Kidney (tissue), 14 donors: ENCODE results near the gene UBE4B. TPM values are rescaled to one million over a fixed set of nuclear protein-coding genes. Genes with fewer than 3 reads are reported as not detected.
A peak's percentile ranks its signal among the peaks of the same experiment; 100 is the strongest.

Source experiments
- DNase-seq, 5 donors: peaks; one replicate each; pipeline ENCODE4 v3.0.0-alpha.2; 2013 to 2020
- FAIRE-seq: peaks from 2 replicates; lab custom pipeline; 2012; peaks lifted over from hg19 to GRCh38; lab: Jason Lieb, UNC
- H3K27ac ChIP-seq, 2 donors: one replicate each; pipeline ENCODE4 v1.7.0; 2013; ENCODE audit warnings: low read depth in 2 of 2, low read length in 2 of 2, inconsistent platforms in 1 of 2
- H3K27me3 ChIP-seq: one replicate; pipeline ENCODE4 v1.7.1; 2013; ENCODE audit warnings: low read length, inconsistent platforms; ENCODE audit not compliant: control insufficient read depth, insufficient read depth
- H3K36me3 ChIP-seq, 3 donors: one replicate each; pipeline versions ENCODE4 v1.7.0 to v1.7.1; 2013; ENCODE audit warnings: low read length in 3 of 3, control low read depth in 1 of 3, inconsistent platforms in 1 of 3; ENCODE audit not compliant: insufficient read depth in 3 of 3, control insufficient read depth in 2 of 3
- H3K4me1 ChIP-seq, 3 donors: one replicate each; pipeline versions ENCODE4 v1.7.0 to v1.7.1; 2013; ENCODE audit warnings: low read length in 3 of 3, inconsistent platforms in 1 of 3, low read depth in 1 of 3; ENCODE audit not compliant: control insufficient read depth in 2 of 3, insufficient read depth in 2 of 3
- H3K4me3 ChIP-seq, 3 donors: one replicate each; pipeline versions ENCODE4 v1.7.0 to v1.8.1; 2013; ENCODE audit warnings: low read length in 3 of 3, control low read depth in 1 of 3, inconsistent platforms in 1 of 3
- H3K9ac ChIP-seq, 3 donors: one replicate each; pipeline versions ENCODE4 v1.7.0 to v1.7.1; 2013; ENCODE audit warnings: low read length in 3 of 3, control low read depth in 1 of 3, inconsistent platforms in 1 of 3
- H3K9me3 ChIP-seq, 3 donors: one replicate each; pipeline versions ENCODE4 v1.7.0 to v1.7.1; 2013; ENCODE audit warnings: low read length in 3 of 3, control low read depth in 1 of 3, inconsistent platforms in 1 of 3; ENCODE audit not compliant: control insufficient read depth in 2 of 3, insufficient read depth in 1 of 3
- CTCF ChIP-seq: IDR thresholded peaks from 3 replicates; pipeline ENCODE4 v1.5.1; 2012; ENCODE audit warnings: mild to moderate bottlenecking, moderate library complexity, borderline replicate concordance; ENCODE audit not compliant: insufficient read depth; ENCODE audit errors: extremely low read depth
- intact Hi-C: fragments of 100-400 bp; cut with DNase I; formaldehyde crosslinking; loops from one replicate; pipeline ENCODE4 v1.11.1; 2022
- polyA plus RNA-seq: library from polyadenylated mRNA; stranded (reverse); fragments of 350-450 nt; fragmentation: Illumina TruSeq; extraction: RNeasy Lipid Tissue Mini Kit (QIAGEN cat#74804); gene quantifications from one replicate; pipeline ENCODE4 v1.2.3, GENCODE V29; 2014; ENCODE audit warnings: low read depth, low replicate concordance; ENCODE audit not compliant: insufficient read depth
- total RNA-seq: library from RNA; stranded (reverse); fragmentation: NEBNext Ultra II Directional; extraction: Animal tissue kit (Norgen Biotek cat#: 25700); gene quantifications from one replicate; pipeline ENCODE4 v1.2.1, GENCODE V29; 2021
- donor health status: control.
- donor health status: control.
- donor health status: control.
- donor health status: control.
- donor health status: control.
- donor health status: DM: yes; HTN: yes; CAD: no.
- donor health status: Normal renal cell carcinoma (clear cell type).

UBE4B gene
- total and polyA plus RNA-seq, 2 donors from 2014 or later, result 13.3 to 33.5 TPM

DNA sequence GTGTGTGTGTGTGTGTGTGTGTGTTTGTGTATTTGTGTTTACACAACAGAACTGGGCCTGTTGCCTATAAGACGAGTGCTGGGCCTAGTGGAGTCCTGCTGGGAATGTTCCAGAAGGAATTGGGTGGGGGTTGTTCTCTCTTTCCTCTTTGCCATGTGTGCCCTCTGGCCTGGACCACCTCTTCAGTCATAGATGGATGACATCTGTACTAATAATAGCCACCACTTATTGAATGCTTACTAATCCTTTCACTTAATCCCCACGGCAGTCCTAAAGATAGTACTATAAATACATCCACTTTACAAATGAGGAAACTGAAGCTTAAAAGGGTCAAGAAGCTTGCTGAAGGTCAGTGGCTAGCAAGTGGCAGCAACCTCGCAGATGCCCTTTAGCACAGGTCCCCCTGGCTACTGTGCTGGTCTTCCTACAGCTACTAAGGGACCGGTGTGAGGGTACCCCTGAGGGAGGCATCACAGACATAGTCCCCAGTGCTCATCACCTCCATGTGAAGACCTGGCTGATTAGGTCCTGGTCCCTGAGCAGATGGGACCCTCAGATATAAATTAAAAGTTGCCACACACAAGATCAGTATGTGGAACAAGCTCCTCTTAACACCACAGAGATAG is 122.4 kb downstream of the UBE4B start:
- Histone ChIP-seq H3K27me3 (no peaks in the 10 kb centered on the region), H3K4me1 (no peaks in the 10 kb centered on the region), H3K9me3 (no peaks in the 10 kb centered on the region), H3K36me3 (peaks cover 3 to 12% (median 11%) of the 10 kb centered on the region in 3 donors), H3K27ac (no peak overlapping the region), H3K9ac (no peak overlapping the region), H3K4me3 (no peak overlapping the region)
- FAIRE-seq (no peak), DNase-seq (no peak)
- no peak for TF ChIP-seq CTCF
- intact Hi-C loops, result no loop called here

- no peaks in the 10 kb centered on the region for H3K27me3 ChIP-seq
- TF ChIP-seq CTCF, result no peak
- intact Hi-C loops, result no loop called here
- no peak overlapping the region for H3K27ac ChIP-seq
- peaks cover 0 to 20% (median 17%) of the 10 kb centered on the region in 3 donors for H3K36me3 ChIP-seq
- no peak overlapping the region for H3K9ac ChIP-seq
- H3K9me3 ChIP-seq, result no peaks in the 10 kb centered on the region
- H3K4me1 ChIP-seq, result no peaks in the 10 kb centered on the region
- no peak overlapping the region for H3K4me3 ChIP-seq
- DNase-seq (no peak), FAIRE-seq (no peak)
These were observed 127.4 kb downstream of the UBE4B start for GRCh38 chr1:10160173-10160572.

DNA sequence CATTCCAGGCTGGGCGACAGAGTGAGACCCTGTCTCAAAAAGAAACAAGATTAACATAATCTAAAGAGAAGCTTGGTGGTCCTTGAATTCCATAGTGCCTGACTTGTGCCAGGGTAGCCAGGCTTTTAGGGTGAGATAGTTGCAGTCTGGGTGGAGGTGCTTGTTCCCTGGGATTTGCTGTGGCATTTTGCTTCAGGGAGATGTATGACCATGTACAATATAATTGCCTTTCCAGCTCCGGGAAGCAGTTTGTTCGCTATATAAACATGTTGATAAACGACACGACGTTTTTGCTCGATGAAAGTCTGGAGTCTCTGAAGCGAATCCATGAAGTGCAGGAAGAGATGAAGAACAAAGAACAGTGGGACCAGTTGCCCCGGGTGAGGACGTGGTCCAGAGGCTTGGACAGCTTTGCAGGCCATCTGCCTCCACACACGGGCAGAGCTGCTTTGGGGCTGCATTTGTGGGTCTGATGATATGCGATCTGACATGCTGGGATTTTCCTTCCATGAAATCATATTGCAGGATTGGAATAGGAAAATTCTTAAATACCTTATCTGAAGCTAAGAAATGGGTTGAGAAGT is 128.2 kb downstream of the UBE4B start:
- Histone ChIP-seq H3K4me1 (no peaks in the 10 kb centered on the region), H3K9ac (no peak overlapping the region), H3K27ac (no peak overlapping the region), H3K36me3 (peaks cover 0 to 26% (median 25%) of the 10 kb centered on the region in 3 donors), H3K27me3 (no peaks in the 10 kb centered on the region), H3K9me3 (no peaks in the 10 kb centered on the region), H3K4me3 (no peak overlapping the region)
- no peak for FAIRE-seq
- intact Hi-C loops, result no loop called here
- TF ChIP-seq CTCF, result no peak
- DNase-seq, result peak in 2 of 5 donors; percentile 9 to 14
